WERI-Rb-1 (cell line): ENCODE measurements around the gene ADCY5.

Experiments used
- DNase-seq: peaks from one replicate; pipeline ENCODE4 v3.0.0-alpha.2; 2020
- H3K27ac ChIP-seq: fragments of 250-450 bp; sonication (Bioruptor Pico); 2 replicates; pipeline ENCODE4 v1.5.1; 2020; ENCODE audit warnings: mild to moderate bottlenecking, moderate library complexity
- H3K27me3 ChIP-seq: fragments of 250-450 bp; sonication (Bioruptor Pico); 2 replicates; pipeline ENCODE4 v1.5.1; 2021; ENCODE audit warnings: mild to moderate bottlenecking, low read depth, moderate library complexity; ENCODE audit not compliant: insufficient read depth, severe bottlenecking
- H3K36me3 ChIP-seq: fragments of 250-450 bp; sonication (Bioruptor Pico); 2 replicates; pipeline ENCODE4 v1.5.1; 2020; ENCODE audit warnings: mild to moderate bottlenecking, moderate library complexity
- H3K4me3 ChIP-seq: 2 replicates; pipeline ENCODE4 v1.5.1; 2011; ENCODE audit warnings: low read depth, mild to moderate bottlenecking, control low read depth, low read length
- H3K9me3 ChIP-seq: fragments of 250-450 bp; sonication (Bioruptor Pico); 2 replicates; pipeline ENCODE4 v1.5.1; 2021; ENCODE audit warnings: mild to moderate bottlenecking, moderate library complexity; ENCODE audit not compliant: severe bottlenecking
- CTCF ChIP-seq: IDR thresholded peaks from 2 replicates; pipeline ENCODE4 v1.5.1; 2011; ENCODE audit warnings: low read depth, mild to moderate bottlenecking, control low read depth, inconsistent platforms, low read length

The ADCY5 gene

DNA sequence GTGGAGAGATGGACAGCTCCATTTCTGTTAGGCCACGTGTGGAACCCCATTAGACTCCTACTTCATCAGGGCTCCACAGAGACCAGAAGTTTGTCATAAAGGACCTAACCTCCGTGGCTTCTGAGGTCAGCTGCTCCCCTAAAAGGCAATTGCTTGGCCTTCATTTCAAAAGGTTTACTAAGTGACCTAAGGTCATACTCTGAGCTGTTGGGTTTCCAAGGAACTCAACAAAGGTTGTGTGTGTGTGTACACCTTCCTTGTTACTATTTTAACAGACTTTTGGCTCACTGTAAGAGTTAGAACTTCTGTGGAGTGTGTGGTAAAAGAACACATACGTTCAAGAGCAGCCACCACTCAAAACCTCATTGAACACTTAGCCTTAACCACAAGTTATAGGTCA lies 173.2 kb downstream of the ADCY5 start:
- Histone ChIP-seq H3K27me3 (no peaks in the 10 kb centered on the region), H3K4me3 (no peak overlapping the region), H3K36me3 (peaks cover 9% of the 10 kb centered on the region; the same call in 1 of the 2 replicates), H3K9me3 (no peaks in the 10 kb centered on the region), H3K27ac (no peak overlapping the region)
- TF ChIP-seq CTCF, result no peak
- no peak for DNase-seq

GRCh38 chr3:123272547-123272946 lies 176.3 kb downstream of the ADCY5 start:
- TF ChIP-seq CTCF, result no peak
- H3K9me3 ChIP-seq, result no peaks in the 10 kb centered on the region
- no peak for DNase-seq
- peaks cover 9% of the 10 kb centered on the region; the same call in 1 of the 2 replicates for H3K36me3 ChIP-seq
- no peak overlapping the region for H3K4me3 ChIP-seq
- H3K27ac ChIP-seq, result no peak overlapping the region
- no peaks in the 10 kb centered on the region for H3K27me3 ChIP-seq

GRCh38 chr3:123271466-123272159 lies 177.3 kb downstream of the ADCY5 start:
- Histone ChIP-seq H3K9me3 (no peaks in the 10 kb centered on the region), H3K36me3 (peaks cover 10% of the 10 kb centered on the region; the same call in 1 of the 2 replicates), H3K4me3 (no peak overlapping the region), H3K27ac (no peak overlapping the region), H3K27me3 (no peaks in the 10 kb centered on the region)
- no peak for DNase-seq
- TF ChIP-seq CTCF, result no peak

DNA sequence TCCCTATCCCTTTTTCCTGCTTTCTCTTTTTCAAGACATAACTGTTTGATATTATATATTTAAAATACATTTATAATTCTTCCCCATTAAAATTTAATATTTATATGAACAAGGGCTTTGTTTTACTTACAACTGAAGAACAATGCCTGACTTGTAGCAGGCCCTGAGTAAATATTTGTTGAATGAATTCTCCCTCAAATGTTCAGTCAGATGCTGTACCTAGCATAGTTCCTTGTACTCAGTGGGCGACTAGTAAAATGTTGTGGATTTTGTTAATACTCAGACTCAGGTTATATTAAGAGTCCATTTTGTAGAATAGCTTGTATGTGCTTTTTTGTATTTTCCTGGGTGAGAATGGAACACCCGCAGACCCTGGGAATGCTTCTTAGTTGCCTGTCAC lies 178.1 kb downstream of the ADCY5 start:
- no peak overlapping the region for H3K27ac ChIP-seq
- no peak for DNase-seq
- peaks cover 3% of the 10 kb centered on the region for H3K9me3 ChIP-seq
- H3K4me3 ChIP-seq, result no peak overlapping the region
- H3K36me3 ChIP-seq, result peaks cover 16% of the 10 kb centered on the region; the same call in 1 of the 2 replicates
- TF ChIP-seq CTCF, result no peak
- H3K27me3 ChIP-seq, result no peaks in the 10 kb centered on the region

- TF ChIP-seq CTCF, result 0 out of 2 replicates have a peak, but pooled peaks have one; percentile 6
- DNase-seq, result no peak
- no peak overlapping the region for H3K27ac ChIP-seq
- no peaks in the 10 kb centered on the region for H3K27me3 ChIP-seq
- peaks cover 16% of the 10 kb centered on the region; the same call in 1 of the 2 replicates for H3K36me3 ChIP-seq
- peaks cover 3% of the 10 kb centered on the region for H3K9me3 ChIP-seq
- H3K4me3 ChIP-seq, result no peak overlapping the region
Measured at GRCh38 chr3:123267821-123268220, 181.1 kb downstream of the ADCY5 start.

DNA sequence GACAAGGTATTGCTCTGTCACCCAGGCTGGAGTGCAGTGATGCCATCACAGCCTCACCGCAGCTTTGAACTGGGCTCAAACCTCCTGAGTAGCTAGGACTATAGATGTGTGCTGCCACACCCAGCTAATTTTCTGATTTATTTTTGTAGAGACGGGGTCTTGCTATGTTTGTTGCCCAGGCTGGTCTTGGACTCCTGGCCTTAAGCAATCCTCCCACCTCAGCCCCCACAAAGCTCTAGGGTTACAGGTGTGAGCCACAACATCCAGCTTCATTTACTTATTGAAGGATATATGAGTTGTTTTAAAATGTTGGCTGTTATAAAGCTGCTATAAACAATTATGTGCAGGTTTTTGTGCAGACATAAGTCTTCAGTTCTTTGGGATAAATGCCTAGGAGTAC lies 184.9 kb downstream of the ADCY5 start:
- Histone ChIP-seq H3K36me3 (peaks cover 11% of the 10 kb centered on the region; the same call in 1 of the 2 replicates), H3K27ac (no peak overlapping the region), H3K27me3 (no peaks in the 10 kb centered on the region), H3K4me3 (no peak overlapping the region), H3K9me3 (peaks cover 3% of the 10 kb centered on the region)
- no peak for DNase-seq
- no peak for TF ChIP-seq CTCF
